Sigmoid colon (tissue), 7 donors: ENCODE results near the gene FAS. TPM values are rescaled to one million over a fixed set of nuclear protein-coding genes. Genes with fewer than 3 reads are reported as not detected.

Experiments used
- DNase-seq: peaks from one replicate; pipeline ENCODE4 v3.0.0-alpha.2; 2019
- H3K27ac ChIP-seq, 4 donors: fragments of 200-600 bp; sonication (generic); one replicate each; pipeline ENCODE4 v1.5.1; 2016 to 2019; ENCODE audit warnings: mild to moderate bottlenecking in 1 of 4
- H3K27me3 ChIP-seq, 3 donors: fragments of 200-600 bp; sonication (generic); one replicate each; pipeline ENCODE4 v1.5.1; 2019; ENCODE audit warnings: mild to moderate bottlenecking in 1 of 3
- H3K36me3 ChIP-seq, 4 donors: fragments of 200-600 bp; sonication (generic); one replicate each; pipeline ENCODE4 v1.5.1; 2016 to 2019
- H3K4me1 ChIP-seq, 4 donors: fragments of 200-600 bp; sonication (generic); one replicate each; pipeline ENCODE4 v1.5.1; 2017 to 2019
- H3K4me3 ChIP-seq, 4 donors: fragments of 200-600 bp; sonication (generic); one replicate each; pipeline ENCODE4 v1.5.1; 2017 to 2019; ENCODE audit warnings: mild to moderate bottlenecking in 2 of 4, moderate library complexity in 1 of 4
- H3K9me3 ChIP-seq, 4 donors: fragments of 200-600 bp in 3 of 4; sonication (generic) in 3 of 4; one replicate each; pipeline versions ENCODE4 v1.5.1 to v1.6.1; 2013 to 2019
- CTCF ChIP-seq, 4 experiments: fragments of 450-650 bp in 3 of 4; fragments of 200-600 bp in 1 of 4; IDR thresholded peaks; one replicate each; pipeline ENCODE4 v1.5.1; 2016 to 2019; ENCODE audit warnings: antibody characterized with exemption in 4 of 4, mild to moderate bottlenecking in 3 of 4, moderate library complexity in 2 of 4
- EP300 ChIP-seq, 4 donors: sonication (generic); formaldehyde crosslinking; IDR thresholded peaks; one replicate each; pipeline ENCODE4 v1.6.1; 2017; ENCODE audit warnings: antibody characterized with exemption in 4 of 4
- POLR2A ChIP-seq, 2 donors: fragments of 450-650 bp; IDR thresholded peaks; one replicate each; pipeline ENCODE4 v1.6.1; 2016; ENCODE audit warnings: antibody characterized with exemption in 2 of 2, mild to moderate bottlenecking in 2 of 2, moderate library complexity in 2 of 2
- POLR2AphosphoS5 ChIP-seq, 4 donors: sonication (generic); formaldehyde crosslinking; IDR thresholded peaks; one replicate each; pipeline ENCODE4 v1.6.1; 2017; ENCODE audit warnings: antibody characterized with exemption in 4 of 4
- WGBS, 2 donors: extraction: QIAGEN DNeasy Blood & Tissue Kit; methylation state at CpG; one replicate each; pipeline ENCODE4 v1.1.7; 2013; 5-methylcytosine and 5-hydroxymethylcytosine counted together
- intact Hi-C: fragments of 100-400 bp; cut with DNase I; formaldehyde crosslinking; loops from one replicate; pipeline ENCODE4 v1.15.1; 2023
- polyA plus RNA-seq, 3 donors: library from polyadenylated mRNA; stranded (reverse); fragments of 200-250 nt; gene quantifications; one replicate each; pipeline ENCODE4 v1.2.3, GENCODE V29; 2013
- total RNA-seq, 4 donors: library from RNA; depleted of rRNA; stranded (reverse); fragments of >200 nt; gene quantifications; one replicate each; pipeline ENCODE4 v1.1.0, GENCODE V29; 2016
- donor health status: healthy with polysubstance abuse.
- donor health status: Bipolar disorder and iron deficiency.
- donor health status: healthy.

FAS gene
- total and polyA plus RNA-seq, 7 donors: 7.6 to 44.6 (median 18.8) TPM

DNA sequence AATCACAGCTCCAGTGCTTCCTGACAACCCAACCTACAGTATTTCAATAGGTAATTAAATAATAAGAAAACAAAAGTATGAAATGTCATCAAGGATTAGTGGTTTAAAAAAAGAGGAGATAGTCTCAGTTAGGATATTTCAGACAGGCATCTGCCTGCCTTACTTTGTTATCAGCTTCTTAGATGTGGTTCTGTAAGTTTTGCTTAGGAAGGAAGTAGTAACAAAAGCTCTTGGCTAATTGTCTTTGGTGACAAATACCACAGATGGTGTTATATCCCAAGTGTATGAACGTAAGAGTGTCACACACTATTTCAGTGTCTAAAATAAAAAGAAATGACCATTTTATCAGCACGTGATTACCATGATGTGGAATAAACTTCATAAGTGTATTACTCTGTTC lies 28.3 kb upstream of the FAS start:
- 58 to 83% methylated on average over 2 of the region's 2 CpGs for WGBS, 2 donors

GRCh38 chr10:88963318-88963717 lies 27.3 kb upstream of the FAS start:
- no peak overlapping the region for H3K27ac ChIP-seq
- no peak for DNase-seq
- no peak overlapping the region for H3K4me3 ChIP-seq
- no peaks in the 10 kb centered on the region for H3K27me3 ChIP-seq
- intact Hi-C loops: no loop called here
- H3K36me3 ChIP-seq: no peaks in the 10 kb centered on the region
- H3K4me1 ChIP-seq: peaks cover 0 to 38% (median 21%) of the 10 kb centered on the region in 4 donors
- 95 to 97% methylated on average over 2 of the region's 2 CpGs for WGBS, 2 donors
- no peaks in the 10 kb centered on the region for H3K9me3 ChIP-seq
- no peak for TF ChIP-seq POLR2AphosphoS5 (IDR thresholded peaks at IDR 0.05)
- TF ChIP-seq EP300 (IDR thresholded peaks at IDR 0.05): no peak
- TF ChIP-seq CTCF (IDR thresholded peaks at IDR 0.05): no peak
- no peak for TF ChIP-seq POLR2A (IDR thresholded peaks at IDR 0.05)

More for the DNA sequence above, 28.3 kb upstream of the FAS start:
- DNase-seq: no peak
- no peak for TF ChIP-seq POLR2AphosphoS5 (IDR thresholded peaks at IDR 0.05)
- TF ChIP-seq EP300 (IDR thresholded peaks at IDR 0.05): no peak
- TF ChIP-seq CTCF (IDR thresholded peaks at IDR 0.05): no peak
- TF ChIP-seq POLR2A (IDR thresholded peaks at IDR 0.05): no peak
- intact Hi-C loops: no loop called here
- Histone ChIP-seq H3K4me3 (no peak overlapping the region), H3K27me3 (no peaks in the 10 kb centered on the region), H3K4me1 (peaks cover 0 to 29% (median 19%) of the 10 kb centered on the region in 4 donors), H3K9me3 (no peaks in the 10 kb centered on the region), H3K27ac (no peak overlapping the region), H3K36me3 (no peaks in the 10 kb centered on the region)

DNA sequence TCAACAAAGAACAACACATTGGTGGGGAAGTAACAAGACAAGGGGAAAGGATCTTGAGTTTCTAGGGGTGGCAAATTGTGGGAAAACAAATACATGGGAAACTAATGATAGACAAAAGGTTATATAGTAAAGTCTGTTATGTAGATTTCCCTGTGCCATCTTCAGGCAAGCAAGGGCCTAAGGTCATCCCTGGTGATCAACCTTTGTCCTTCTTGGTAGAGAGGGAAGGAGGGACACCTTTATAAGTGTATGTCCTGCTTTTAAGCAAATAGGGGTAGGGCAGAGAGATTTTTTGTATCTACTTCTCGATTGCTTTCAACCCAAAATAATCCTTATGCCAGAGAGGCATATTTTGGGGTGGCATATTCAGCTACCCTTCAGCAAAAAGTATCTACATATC lies 26.2 kb upstream of the FAS start:
- WGBS, 2 donors: 31 to 71% methylated on average over 1 of the region's 1 CpG
- intact Hi-C loops: no loop called here
- no peak for DNase-seq
- Histone ChIP-seq H3K4me1 (peaks cover 0 to 48% (median 27%) of the 10 kb centered on the region in 4 donors), H3K27me3 (no peaks in the 10 kb centered on the region), H3K9me3 (no peaks in the 10 kb centered on the region), H3K27ac (no peak overlapping the region), H3K4me3 (no peak overlapping the region), H3K36me3 (no peaks in the 10 kb centered on the region)
- TF ChIP-seq POLR2A (IDR thresholded peaks at IDR 0.05): no peak
- no peak for TF ChIP-seq EP300 (IDR thresholded peaks at IDR 0.05)
- no peak for TF ChIP-seq POLR2AphosphoS5 (IDR thresholded peaks at IDR 0.05)
- no peak for TF ChIP-seq CTCF (IDR thresholded peaks at IDR 0.05)

GRCh38 chr10:88964869-88965415 lies 25.7 kb upstream of the FAS start:
- Histone ChIP-seq H3K9me3 (no peaks in the 10 kb centered on the region), H3K27ac (no peak overlapping the region), H3K36me3 (no peaks in the 10 kb centered on the region), H3K4me1 (peaks cover 0 to 48% (median 27%) of the 10 kb centered on the region in 4 donors), H3K27me3 (no peaks in the 10 kb centered on the region), H3K4me3 (no peak overlapping the region)
- TF ChIP-seq POLR2AphosphoS5 (IDR thresholded peaks at IDR 0.05): no peak
- TF ChIP-seq POLR2A (IDR thresholded peaks at IDR 0.05): no peak
- TF ChIP-seq EP300 (IDR thresholded peaks at IDR 0.05): no peak
- TF ChIP-seq CTCF (IDR thresholded peaks at IDR 0.05): no peak
- intact Hi-C loops: no loop called here
- WGBS, 2 donors: 64 to 81% methylated on average over 3 of the region's 3 CpGs
- DNase-seq: no peak

GRCh38 chr10:88966797-88967196 lies 23.8 kb upstream of the FAS start:
- peak; percentile 83 for DNase-seq
- TF ChIP-seq POLR2A (IDR thresholded peaks at IDR 0.05) (no peak), POLR2AphosphoS5 (IDR thresholded peaks at IDR 0.05) (peak in 1 of 4 donors; percentile 22), EP300 (IDR thresholded peaks at IDR 0.05) (no peak), CTCF (IDR thresholded peaks at IDR 0.05) (no peak)
- Histone ChIP-seq H3K27ac (peak overlapping the region; percentile 42 to 64 (median 54)), H3K4me3 (no peak overlapping the region), H3K9me3 (no peaks in the 10 kb centered on the region), H3K27me3 (no peaks in the 10 kb centered on the region), H3K36me3 (no peaks in the 10 kb centered on the region), H3K4me1 (peaks cover 0 to 58% (median 35%) of the 10 kb centered on the region in 4 donors)
- intact Hi-C loops: no loop called here
- WGBS, 2 donors: 65 to 69% methylated on average over 3 of the region's 3 CpGs
